K562 (cell line): Measurements from ENCODE around the gene SIGLEC11. TPM values are rescaled to one million over a fixed set of nuclear protein-coding genes. Genes with fewer than 3 reads are reported as not detected.

Source experiments
- BRCA1 ChIP-seq, 2 experiments: fragments of 450-650 bp in 1 of 2; sonication (generic) in 1 of 2; formaldehyde crosslinking in 1 of 2; IDR thresholded peaks; 2 replicates each; pipeline versions ENCODE4 v1.5.0 to v1.6.1; 2017 to 2020; ENCODE audit warnings: mild to moderate bottlenecking in 1 of 2, missing genetic modification reagents in 1 of 2
- CREM ChIP-seq: IDR thresholded peaks from 2 replicates; pipeline ENCODE4 v1.6.1; 2014; ENCODE audit warnings: antibody characterized with exemption, low read depth
- FOXP1 ChIP-seq: sonication (generic); formaldehyde crosslinking; IDR thresholded peaks from 2 replicates; pipeline ENCODE4 v1.8.0; 2022; ENCODE audit warnings: mild to moderate bottlenecking, missing genetic modification reagents
- GTF2F1 ChIP-seq: IDR thresholded peaks from 2 replicates; pipeline ENCODE4 v1.6.1; 2011; ENCODE audit warnings: low read depth, low read length, improper control_type of control experiment
- HDAC3 ChIP-seq: fragments of 450-650 bp; IDR thresholded peaks from 2 replicates; pipeline ENCODE4 v1.6.1; 2018; ENCODE audit warnings: borderline replicate concordance, mild to moderate bottlenecking, moderate library complexity; ENCODE audit not compliant: partially characterized antibody
- HOXB6 ChIP-seq: fragments of 250-450 bp; sonication (Bioruptor Pico); IDR thresholded peaks from 2 replicates; pipeline ENCODE4 v1.5.1; 2022; ENCODE audit warnings: mild to moderate bottlenecking, borderline replicate concordance
- MEF2D ChIP-seq: conservative IDR thresholded peaks from 2 replicates; pipeline ENCODE4 v1.6.1; 2016; ENCODE audit warnings: low read depth, missing genetic modification characterization, missing compliant biosample characterization
- MYNN ChIP-seq, 2 experiments: sonication (generic); formaldehyde crosslinking in 1 of 2; IDR thresholded peaks; 2 replicates each; pipeline versions ENCODE4 v1.5.0 to v1.6.1; 2016 to 2020; ENCODE audit warnings: antibody characterized with exemption in 1 of 2, missing genetic modification reagents in 1 of 2
- NFYB ChIP-seq: IDR thresholded peaks from 2 replicates; pipeline ENCODE4 v1.6.1; 2011; ENCODE audit warnings: mild to moderate bottlenecking, moderate library complexity; ENCODE audit not compliant: insufficient read length; ENCODE audit errors: extremely low read depth
- PML ChIP-seq: IDR thresholded peaks from 2 replicates; pipeline ENCODE4 v1.6.1; 2012; ENCODE audit warnings: low read length, inconsistent platforms
- PTBP1 ChIP-seq: fragments of 200-400 bp; formaldehyde crosslinking; IDR thresholded peaks from 2 replicates; pipeline ENCODE4 v1.6.1; 2017; ENCODE audit warnings: low read depth, low read length
- SIRT6 ChIP-seq: IDR thresholded peaks from one replicate; pipeline ENCODE4 v1.6.1; 2012; ENCODE audit warnings: low read depth, mild to moderate bottlenecking, control low read depth, inconsistent platforms, low read length, moderate library complexity
- TAF7 ChIP-seq: fragments of 450-650 bp; IDR thresholded peaks from 2 replicates; pipeline ENCODE4 v1.6.1; 2016; ENCODE audit warnings: missing genetic modification characterization, missing compliant biosample characterization
- ZKSCAN8 ChIP-seq: fragments of 200-800 bp; sonication (Bioruptor generic); IDR thresholded peaks from 2 replicates; pipeline ENCODE4 v1.6.1; 2016; ENCODE audit warnings: missing genetic modification characterization, missing compliant biosample characterization
- polyA plus RNA-seq, 8 experiments: library from polyadenylated mRNA; depleted of rRNA in 4 of 8; stranded (reverse) in 5 of 8; unstranded in 3 of 8; fragments of >200 nt; fragmentation: Nextera tagmentation in 2 of 8; fragmentation: Illumina TruSeq in 1 of 8; extraction: Ambion mirVana in 2 of 8; extraction: Trizol in 1 of 8; gene quantifications; 2 replicates each; pipeline versions ENCODE4 v1.2.1 to v1.2.3, GENCODE V29; 2011 to 2014; ENCODE audit warnings: inconsistent platforms in 1 of 8, missing spikeins in 1 of 8
- total RNA-seq, 7 experiments: library from RNA; depleted of rRNA in 6 of 7; stranded (reverse); fragments of >200 nt in 6 of 7; fragmentation: Illumina TruSeq in 2 of 7; extraction: Trizol in 2 of 7; gene quantifications; 2 replicates each; pipeline versions ENCODE4 v1.2.1 to v1.2.3, GENCODE V29; 2011 to 2021; ENCODE audit warnings: low replicate concordance in 1 of 7
- TF ChIP-seq, protein P1 (sequence below), 2 experiments: fragments of 450-650 bp; formaldehyde crosslinking in 1 of 2; IDR thresholded peaks; 2 replicates each; pipeline versions ENCODE4 v1.4.0 to v1.6.1; 2014 to 2020; ENCODE audit warnings: mild to moderate bottlenecking in 2 of 2, borderline replicate concordance in 1 of 2, low read depth in 1 of 2
- TF ChIP-seq, protein P2 (sequence below), 2 experiments: fragments of 250-450 bp in 1 of 2; fragments of 450-650 bp in 1 of 2; sonication (Bioruptor Pico) in 1 of 2; IDR thresholded peaks; 2 replicates each; pipeline versions ENCODE4 v1.6.1 to v1.8.0; 2016 to 2021; ENCODE audit warnings: mild to moderate bottlenecking in 2 of 2, moderate library complexity in 2 of 2, missing compliant biosample characterization in 1 of 2, missing genetic modification characterization in 1 of 2
- TF ChIP-seq, protein P3 (sequence below): fragments of 250-450 bp; sonication (Bioruptor Pico); IDR thresholded peaks from 2 replicates; pipeline ENCODE4 v1.5.0; 2021

The SIGLEC11 gene
- total and polyA plus RNA-seq, 9 of the 15 experiments (the other 6 are each of a cell fraction or from before 2014, with no cell fraction given) = not detected

DNA sequence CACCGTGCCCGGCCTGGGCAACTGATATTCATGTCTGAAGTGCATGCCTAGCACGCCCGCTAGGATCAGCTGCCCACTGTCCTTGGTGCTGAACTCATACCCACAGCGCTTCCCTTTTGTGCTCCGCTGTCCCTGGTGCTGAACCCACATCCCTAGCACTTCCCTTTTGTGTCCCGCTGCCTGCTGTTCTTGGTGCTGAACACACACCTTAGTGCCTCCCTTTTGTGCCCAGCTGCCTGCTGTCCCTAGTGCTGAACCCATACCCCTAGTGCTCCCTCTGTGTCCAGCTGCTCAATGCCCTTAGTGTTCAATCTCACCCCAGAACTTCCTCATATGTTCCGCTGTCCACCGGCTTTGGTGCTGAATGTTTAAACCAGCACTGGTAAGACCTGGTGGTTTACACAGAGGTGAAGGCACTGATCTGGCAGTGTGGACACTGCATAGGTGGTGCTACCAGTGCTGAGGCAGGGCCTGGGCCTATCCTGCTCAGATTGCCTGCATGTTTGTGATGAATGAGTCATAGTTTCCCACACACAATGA, 26.3 kb upstream of the SIGLEC11 start (continued):
- TF ChIP-seq, protein P1, sequence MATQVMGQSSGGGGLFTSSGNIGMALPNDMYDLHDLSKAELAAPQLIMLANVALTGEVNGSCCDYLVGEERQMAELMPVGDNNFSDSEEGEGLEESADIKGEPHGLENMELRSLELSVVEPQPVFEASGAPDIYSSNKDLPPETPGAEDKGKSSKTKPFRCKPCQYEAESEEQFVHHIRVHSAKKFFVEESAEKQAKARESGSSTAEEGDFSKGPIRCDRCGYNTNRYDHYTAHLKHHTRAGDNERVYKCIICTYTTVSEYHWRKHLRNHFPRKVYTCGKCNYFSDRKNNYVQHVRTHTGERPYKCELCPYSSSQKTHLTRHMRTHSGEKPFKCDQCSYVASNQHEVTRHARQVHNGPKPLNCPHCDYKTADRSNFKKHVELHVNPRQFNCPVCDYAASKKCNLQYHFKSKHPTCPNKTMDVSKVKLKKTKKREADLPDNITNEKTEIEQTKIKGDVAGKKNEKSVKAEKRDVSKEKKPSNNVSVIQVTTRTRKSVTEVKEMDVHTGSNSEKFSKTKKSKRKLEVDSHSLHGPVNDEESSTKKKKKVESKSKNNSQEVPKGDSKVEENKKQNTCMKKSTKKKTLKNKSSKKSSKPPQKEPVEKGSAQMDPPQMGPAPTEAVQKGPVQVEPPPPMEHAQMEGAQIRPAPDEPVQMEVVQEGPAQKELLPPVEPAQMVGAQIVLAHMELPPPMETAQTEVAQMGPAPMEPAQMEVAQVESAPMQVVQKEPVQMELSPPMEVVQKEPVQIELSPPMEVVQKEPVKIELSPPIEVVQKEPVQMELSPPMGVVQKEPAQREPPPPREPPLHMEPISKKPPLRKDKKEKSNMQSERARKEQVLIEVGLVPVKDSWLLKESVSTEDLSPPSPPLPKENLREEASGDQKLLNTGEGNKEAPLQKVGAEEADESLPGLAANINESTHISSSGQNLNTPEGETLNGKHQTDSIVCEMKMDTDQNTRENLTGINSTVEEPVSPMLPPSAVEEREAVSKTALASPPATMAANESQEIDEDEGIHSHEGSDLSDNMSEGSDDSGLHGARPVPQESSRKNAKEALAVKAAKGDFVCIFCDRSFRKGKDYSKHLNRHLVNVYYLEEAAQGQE (IDR thresholded peaks at IDR 0.05; ENCODE audit: borderline replicate concordance) = peak; percentile 100
- TF ChIP-seq, protein P1 (CRISPR knock-in tag; IDR thresholded peaks at IDR 0.05; ENCODE audit: low read depth) = peak; percentile 100
- TF ChIP-seq CREM = peak; percentile 86
- TF ChIP-seq, protein P2, sequence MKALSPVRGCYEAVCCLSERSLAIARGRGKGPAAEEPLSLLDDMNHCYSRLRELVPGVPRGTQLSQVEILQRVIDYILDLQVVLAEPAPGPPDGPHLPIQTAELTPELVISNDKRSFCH (CRISPR knock-in tag; IDR thresholded peaks at IDR 0.05) = peak; percentile 68; the same call in 1 of the 2 replicates
- TF ChIP-seq, protein P2 (tag; IDR thresholded peaks at IDR 0.05) = peak; percentile 99
- no peak for TF ChIP-seq GTF2F1
- peak; percentile 94 for TF ChIP-seq ZKSCAN8 (CRISPR knock-in tag)
- peak; percentile 54 for TF ChIP-seq PML
- TF ChIP-seq, protein P3, sequence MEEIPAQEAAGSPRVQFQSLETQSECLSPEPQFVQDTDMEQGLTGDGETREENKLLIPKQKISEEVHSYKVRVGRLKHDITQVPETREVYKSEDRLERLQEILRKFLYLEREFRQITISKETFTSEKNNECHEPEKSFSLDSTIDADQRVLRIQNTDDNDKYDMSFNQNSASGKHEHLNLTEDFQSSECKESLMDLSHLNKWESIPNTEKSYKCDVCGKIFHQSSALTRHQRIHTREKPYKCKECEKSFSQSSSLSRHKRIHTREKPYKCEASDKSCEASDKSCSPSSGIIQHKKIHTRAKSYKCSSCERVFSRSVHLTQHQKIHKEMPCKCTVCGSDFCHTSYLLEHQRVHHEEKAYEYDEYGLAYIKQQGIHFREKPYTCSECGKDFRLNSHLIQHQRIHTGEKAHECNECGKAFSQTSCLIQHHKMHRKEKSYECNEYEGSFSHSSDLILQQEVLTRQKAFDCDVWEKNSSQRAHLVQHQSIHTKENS (CRISPR knock-in tag) = no peak
- TF ChIP-seq MYNN (IDR thresholded peaks at IDR 0.05) = peak; percentile 91
- TF ChIP-seq MYNN (CRISPR knock-in tag; IDR thresholded peaks at IDR 0.05) = peak; percentile 95
- TF ChIP-seq HDAC3 = no peak
- TF ChIP-seq NFYB = no peak
- no peak for TF ChIP-seq HOXB6 (CRISPR knock-in tag)
- TF ChIP-seq SIRT6 = no peak
- no peak for TF ChIP-seq BRCA1 (IDR thresholded peaks at IDR 0.05)
- TF ChIP-seq BRCA1 (CRISPR knock-in tag; IDR thresholded peaks at IDR 0.05) = peak; percentile 100
- TF ChIP-seq FOXP1 = peak; percentile 100
- TF ChIP-seq MEF2D = peak; percentile 97
- 0 out of 2 replicates have a peak, but pooled peaks have one; percentile 29 for TF ChIP-seq TAF7 (tag)
- TF ChIP-seq PTBP1 = 0 out of 2 replicates have a peak, but pooled peaks have one; percentile 91
